ENCODE measurements around the gene GALNT9. TPM values are rescaled to one million over a fixed set of nuclear protein-coding genes. Genes with fewer than 3 reads are reported as not detected.

Gene GALNT9
- polyA plus RNA-seq, 1 of the 3 experiments (the other 2 are of a cell fraction), result not detected

GRCh38 chr12:132359971-132360370, 30.6 kb upstream of the GALNT9 start:
- no peak overlapping the region for H3K4me2 ChIP-seq
- no peak overlapping the region for H3K9ac ChIP-seq
- H3K4me3 ChIP-seq (ENCODE audit: low read depth in 2 of 2, low read length in 1 of 2), result no peak overlapping the region
- TF ChIP-seq RXRA (IDR thresholded peaks at IDR 0.05; ENCODE audit: borderline replicate concordance, low read depth), result no peak
- TF ChIP-seq CHD2 (IDR thresholded peaks at IDR 0.05; ENCODE audit: low read length, partially characterized antibody), result no peak
- TF ChIP-seq FOXJ3 (CRISPR knock-in tag; IDR thresholded peaks at IDR 0.05), result no peak
- TF ChIP-seq, protein P1, sequence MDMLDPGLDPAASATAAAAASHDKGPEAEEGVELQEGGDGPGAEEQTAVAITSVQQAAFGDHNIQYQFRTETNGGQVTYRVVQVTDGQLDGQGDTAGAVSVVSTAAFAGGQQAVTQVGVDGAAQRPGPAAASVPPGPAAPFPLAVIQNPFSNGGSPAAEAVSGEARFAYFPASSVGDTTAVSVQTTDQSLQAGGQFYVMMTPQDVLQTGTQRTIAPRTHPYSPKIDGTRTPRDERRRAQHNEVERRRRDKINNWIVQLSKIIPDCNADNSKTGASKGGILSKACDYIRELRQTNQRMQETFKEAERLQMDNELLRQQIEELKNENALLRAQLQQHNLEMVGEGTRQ (IDR thresholded peaks at IDR 0.05; ENCODE audit: borderline replicate concordance, low read depth, low read length), result no peak
- no peak for TF ChIP-seq FOSL2 (IDR thresholded peaks at IDR 0.05; ENCODE audit: borderline replicate concordance, low read depth)
- TF ChIP-seq ELF1 (IDR thresholded peaks at IDR 0.05), result no peak
- TF ChIP-seq, protein P2, sequence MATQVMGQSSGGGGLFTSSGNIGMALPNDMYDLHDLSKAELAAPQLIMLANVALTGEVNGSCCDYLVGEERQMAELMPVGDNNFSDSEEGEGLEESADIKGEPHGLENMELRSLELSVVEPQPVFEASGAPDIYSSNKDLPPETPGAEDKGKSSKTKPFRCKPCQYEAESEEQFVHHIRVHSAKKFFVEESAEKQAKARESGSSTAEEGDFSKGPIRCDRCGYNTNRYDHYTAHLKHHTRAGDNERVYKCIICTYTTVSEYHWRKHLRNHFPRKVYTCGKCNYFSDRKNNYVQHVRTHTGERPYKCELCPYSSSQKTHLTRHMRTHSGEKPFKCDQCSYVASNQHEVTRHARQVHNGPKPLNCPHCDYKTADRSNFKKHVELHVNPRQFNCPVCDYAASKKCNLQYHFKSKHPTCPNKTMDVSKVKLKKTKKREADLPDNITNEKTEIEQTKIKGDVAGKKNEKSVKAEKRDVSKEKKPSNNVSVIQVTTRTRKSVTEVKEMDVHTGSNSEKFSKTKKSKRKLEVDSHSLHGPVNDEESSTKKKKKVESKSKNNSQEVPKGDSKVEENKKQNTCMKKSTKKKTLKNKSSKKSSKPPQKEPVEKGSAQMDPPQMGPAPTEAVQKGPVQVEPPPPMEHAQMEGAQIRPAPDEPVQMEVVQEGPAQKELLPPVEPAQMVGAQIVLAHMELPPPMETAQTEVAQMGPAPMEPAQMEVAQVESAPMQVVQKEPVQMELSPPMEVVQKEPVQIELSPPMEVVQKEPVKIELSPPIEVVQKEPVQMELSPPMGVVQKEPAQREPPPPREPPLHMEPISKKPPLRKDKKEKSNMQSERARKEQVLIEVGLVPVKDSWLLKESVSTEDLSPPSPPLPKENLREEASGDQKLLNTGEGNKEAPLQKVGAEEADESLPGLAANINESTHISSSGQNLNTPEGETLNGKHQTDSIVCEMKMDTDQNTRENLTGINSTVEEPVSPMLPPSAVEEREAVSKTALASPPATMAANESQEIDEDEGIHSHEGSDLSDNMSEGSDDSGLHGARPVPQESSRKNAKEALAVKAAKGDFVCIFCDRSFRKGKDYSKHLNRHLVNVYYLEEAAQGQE (IDR thresholded peaks at IDR 0.05; ENCODE audit: low read depth, low read length), result no peak
- TF ChIP-seq GABPA (IDR thresholded peaks at IDR 0.05; ENCODE audit: low read depth), result no peak
- no peak for TF ChIP-seq CTCF (IDR thresholded peaks at IDR 0.05)
- no peak for TF ChIP-seq FOXM1 (IDR thresholded peaks at IDR 0.05; ENCODE audit: low read depth)
- no peak for TF ChIP-seq MXI1 (IDR thresholded peaks at IDR 0.05; ENCODE audit: low read depth, low read length)
- TF ChIP-seq USF1 (IDR thresholded peaks at IDR 0.05; ENCODE audit: borderline replicate concordance, low read depth), result no peak
- no peak for TF ChIP-seq TCF12 (IDR thresholded peaks at IDR 0.05)
- no peak for TF ChIP-seq RCOR1 (IDR thresholded peaks at IDR 0.05; ENCODE audit: low read length)
- TF ChIP-seq, protein P3, sequence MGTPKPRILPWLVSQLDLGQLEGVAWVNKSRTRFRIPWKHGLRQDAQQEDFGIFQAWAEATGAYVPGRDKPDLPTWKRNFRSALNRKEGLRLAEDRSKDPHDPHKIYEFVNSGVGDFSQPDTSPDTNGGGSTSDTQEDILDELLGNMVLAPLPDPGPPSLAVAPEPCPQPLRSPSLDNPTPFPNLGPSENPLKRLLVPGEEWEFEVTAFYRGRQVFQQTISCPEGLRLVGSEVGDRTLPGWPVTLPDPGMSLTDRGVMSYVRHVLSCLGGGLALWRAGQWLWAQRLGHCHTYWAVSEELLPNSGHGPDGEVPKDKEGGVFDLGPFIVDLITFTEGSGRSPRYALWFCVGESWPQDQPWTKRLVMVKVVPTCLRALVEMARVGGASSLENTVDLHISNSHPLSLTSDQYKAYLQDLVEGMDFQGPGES (IDR thresholded peaks at IDR 0.05; ENCODE audit: low read depth, low read length), result no peak
- DNase-seq, result no peak
- no peak overlapping the region for H2AFZ ChIP-seq (ENCODE audit: low read depth)
- H3K9me3 ChIP-seq, result no peaks in the 10 kb centered on the region
- peaks cover 33% of the 10 kb centered on the region for H3K27me3 ChIP-seq (ENCODE audit: insufficient read depth)
- H3K36me3 ChIP-seq (replicated peaks in 1 of 2; ENCODE audit: control insufficient read depth in 1 of 2, insufficient read depth in 2 of 2, low read length in 1 of 2), result no peaks in the 10 kb centered on the region
- POLR2A ChIA-PET, result no interaction called here
- no peaks in the 10 kb centered on the region for H3K79me2 ChIP-seq (ENCODE audit: insufficient read depth)
- no peaks in the 10 kb centered on the region for H3K4me1 ChIP-seq (ENCODE audit: control insufficient read depth in 1 of 2, insufficient read depth in 2 of 2, low read depth in 1 of 2, low read length in 1 of 2)
- H3F3A ChIP-seq (replicated peaks; ENCODE audit: insufficient read depth), result no peaks in the 10 kb centered on the region
- H4K20me1 ChIP-seq (ENCODE audit: insufficient read depth), result no peaks in the 10 kb centered on the region
- H3K27ac ChIP-seq (ENCODE audit: low read depth in 2 of 2, low read length in 1 of 2), result no peak overlapping the region
- CTCF ChIA-PET, result no interaction called here
- no peaks in the 10 kb centered on the region for H3K9me2 ChIP-seq
- WGBS (ENCODE audit: low lambda C conversion rate), result 54% methylated on average over 13 of the region's 16 CpGs

All from SK-N-SH (cell line).